HG03571 (cell line): ENCODE data around the gene GADD45G.

Experiments used
- ATAC-seq: cut with Tn5 transposase; IDR thresholded peaks from one replicate; pipeline ENCODE4 v1.9.1; 2021; ENCODE audit not compliant: unreplicated experiment

The GADD45G gene

DNA sequence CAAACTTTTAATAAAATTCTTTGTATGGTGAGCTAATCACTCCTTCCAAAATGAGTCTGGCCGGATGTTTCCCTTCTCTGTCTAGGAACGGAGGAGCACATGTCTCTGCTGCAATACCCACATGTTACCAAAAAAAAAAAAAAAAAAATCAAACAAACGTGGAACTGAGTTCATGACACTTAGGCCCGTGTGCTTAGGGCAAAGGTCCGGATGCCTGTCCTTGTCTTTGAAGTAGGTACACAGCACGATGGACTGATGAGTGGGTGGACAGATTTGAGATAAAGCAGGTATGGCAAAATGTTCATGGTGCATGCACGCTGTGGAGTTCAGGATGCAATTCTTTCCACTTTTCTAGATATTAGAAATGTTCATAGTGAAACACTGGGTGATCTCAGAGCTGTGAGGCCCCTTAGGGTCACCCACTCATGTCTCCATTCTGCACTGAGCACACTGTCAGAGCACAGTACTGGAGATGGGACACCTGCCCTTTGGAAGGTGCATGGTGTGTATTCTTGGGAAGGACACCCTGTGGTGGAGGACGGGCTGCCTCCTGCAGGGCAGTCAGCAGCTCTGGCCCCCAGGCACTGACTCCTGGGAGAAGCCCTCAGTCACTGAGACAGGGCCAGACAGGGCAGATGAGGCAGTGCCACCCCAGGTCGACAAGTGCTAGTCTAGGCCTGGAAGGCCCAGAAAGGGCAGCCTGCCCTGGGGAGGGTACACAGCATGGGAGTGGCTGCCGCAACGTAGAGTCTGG, 43.6 kb downstream of the GADD45G start:
- no peak for ATAC-seq

DNA sequence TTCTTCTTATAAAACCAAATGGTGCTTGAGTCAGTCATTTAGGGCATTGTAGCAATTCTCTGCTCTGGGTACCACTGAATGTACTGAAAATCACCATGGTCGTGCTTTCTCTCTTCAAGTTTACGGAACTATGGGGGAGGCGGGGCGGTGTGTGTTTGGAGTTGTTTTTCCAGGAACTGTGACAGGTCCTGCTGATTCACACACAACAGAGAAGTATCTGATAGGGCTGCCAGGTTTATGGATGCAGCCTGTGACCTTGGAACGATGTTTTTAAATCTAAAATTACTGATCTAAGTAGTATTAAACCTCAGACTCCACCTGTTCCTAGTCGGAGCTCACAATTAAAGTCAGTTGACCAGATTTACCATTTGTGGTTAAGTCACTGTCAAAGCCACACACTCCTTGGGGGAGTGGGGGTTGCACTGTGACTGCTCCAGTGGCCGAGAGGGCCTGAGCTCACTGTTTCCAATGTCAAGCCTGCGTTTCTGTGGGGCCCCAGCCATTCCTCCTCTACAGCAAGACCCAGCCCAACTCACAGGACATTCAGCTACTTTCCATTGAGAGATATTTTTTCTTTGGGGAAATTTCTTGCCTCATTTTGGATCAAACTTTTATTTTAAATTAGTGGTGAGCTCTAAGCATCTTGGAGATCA, 44.4 kb downstream of the GADD45G start:
- no peak for ATAC-seq

GRCh38 chr9:89654025-89654662, 49.3 kb downstream of the GADD45G start:
- no peak for ATAC-seq

GRCh38 chr9:89655056-89655989, 50.5 kb downstream of the GADD45G start:
- ATAC-seq: no peak
